ENCODE data around the gene TFAP2C. TPM values are rescaled to one million over a fixed set of nuclear protein-coding genes. Genes with fewer than 3 reads are reported as not detected.

The TFAP2C gene
- total RNA-seq, 4 donors from 2014 or later, result 0.16 to 4.1 (median 2.2) TPM

DNA sequence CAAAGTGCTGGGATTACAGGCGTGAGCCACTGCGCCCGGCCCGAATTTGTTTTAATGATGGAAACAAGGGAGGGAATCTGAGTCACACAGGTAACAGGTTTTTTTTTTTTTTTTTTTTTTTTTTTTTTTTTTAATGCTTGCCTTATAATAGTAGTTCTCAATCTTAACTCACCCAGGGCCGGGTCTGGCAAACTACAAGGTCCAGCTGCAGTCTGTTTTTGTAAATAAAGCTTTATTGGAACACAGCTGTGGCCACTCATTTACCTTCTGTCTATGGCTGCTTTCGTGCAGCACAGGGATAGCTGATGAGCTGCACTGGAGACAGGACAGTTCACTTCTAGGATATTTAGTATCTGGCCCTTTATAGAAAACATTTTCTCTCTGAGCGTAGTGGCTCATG is 58.0 kb downstream of the TFAP2C start:
- H3K27me3 ChIP-seq, result peaks cover 70% of the 10 kb centered on the region
- no peak overlapping the region for H3K4me3 ChIP-seq
- H3K27ac ChIP-seq, result no peak overlapping the region
- H3K9me3 ChIP-seq, result no peaks in the 10 kb centered on the region
- H3K36me3 ChIP-seq, result no peaks in the 10 kb centered on the region
- TF ChIP-seq POLR2AphosphoS5 (IDR thresholded peaks at IDR 0.05), result no peak
- no peak for TF ChIP-seq POLR2A (IDR thresholded peaks at IDR 0.05)
- TF ChIP-seq EP300 (IDR thresholded peaks at IDR 0.05), result no peak
- no peak for ATAC-seq
- 80 to 81% methylated on average over 1 to 4 of the region's 7 CpGs for WGBS, 2 donors (ENCODE audit: low coverage in 1 of 2)
- H3K4me1 ChIP-seq, result no peaks in the 10 kb centered on the region

DNA sequence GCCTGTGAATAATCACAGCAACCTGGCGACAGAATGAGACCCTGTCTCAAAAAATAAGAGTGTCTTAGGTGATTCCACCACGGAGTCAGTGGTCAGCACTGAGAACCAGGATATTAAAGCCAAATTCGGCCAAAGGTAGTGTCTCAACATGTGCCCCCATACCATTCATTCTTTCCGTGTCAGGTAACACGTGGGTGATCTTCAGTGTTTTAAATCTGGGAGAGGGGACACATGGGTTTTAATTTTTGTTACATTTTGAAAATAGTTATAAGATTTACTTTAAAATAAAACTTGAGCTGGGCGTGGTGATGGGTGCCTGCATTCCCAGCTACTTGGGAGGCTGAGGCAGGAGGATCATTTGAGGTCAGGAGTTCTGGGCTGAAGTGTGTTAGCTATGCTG is 59.0 kb downstream of the TFAP2C start:
- H3K27ac ChIP-seq, result no peak overlapping the region
- H3K4me1 ChIP-seq, result no peaks in the 10 kb centered on the region
- TF ChIP-seq, protein P1, sequence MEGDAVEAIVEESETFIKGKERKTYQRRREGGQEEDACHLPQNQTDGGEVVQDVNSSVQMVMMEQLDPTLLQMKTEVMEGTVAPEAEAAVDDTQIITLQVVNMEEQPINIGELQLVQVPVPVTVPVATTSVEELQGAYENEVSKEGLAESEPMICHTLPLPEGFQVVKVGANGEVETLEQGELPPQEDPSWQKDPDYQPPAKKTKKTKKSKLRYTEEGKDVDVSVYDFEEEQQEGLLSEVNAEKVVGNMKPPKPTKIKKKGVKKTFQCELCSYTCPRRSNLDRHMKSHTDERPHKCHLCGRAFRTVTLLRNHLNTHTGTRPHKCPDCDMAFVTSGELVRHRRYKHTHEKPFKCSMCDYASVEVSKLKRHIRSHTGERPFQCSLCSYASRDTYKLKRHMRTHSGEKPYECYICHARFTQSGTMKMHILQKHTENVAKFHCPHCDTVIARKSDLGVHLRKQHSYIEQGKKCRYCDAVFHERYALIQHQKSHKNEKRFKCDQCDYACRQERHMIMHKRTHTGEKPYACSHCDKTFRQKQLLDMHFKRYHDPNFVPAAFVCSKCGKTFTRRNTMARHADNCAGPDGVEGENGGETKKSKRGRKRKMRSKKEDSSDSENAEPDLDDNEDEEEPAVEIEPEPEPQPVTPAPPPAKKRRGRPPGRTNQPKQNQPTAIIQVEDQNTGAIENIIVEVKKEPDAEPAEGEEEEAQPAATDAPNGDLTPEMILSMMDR (IDR thresholded peaks at IDR 0.05), result no peak
- TF ChIP-seq POLR2A (IDR thresholded peaks at IDR 0.05) (no peak), EP300 (IDR thresholded peaks at IDR 0.05) (no peak), POLR2AphosphoS5 (IDR thresholded peaks at IDR 0.05) (no peak)
- H3K36me3 ChIP-seq, result no peaks in the 10 kb centered on the region
- no peaks in the 10 kb centered on the region for H3K9me3 ChIP-seq
- whole genome bisulfite sequencing, 2 donors (ENCODE audit: low coverage in 1 of 2), result 77 to 82% methylated on average over 5 to 6 of the region's 6 CpGs
- H3K4me3 ChIP-seq, result no peak overlapping the region
- ATAC-seq, result no peak
- H3K27me3 ChIP-seq, result peaks cover 68% of the 10 kb centered on the region

Small RNAs within 50 kb of the gene (small RNA-seq; reads per million reads assigned to genes)
- gene RN7SL170P, result 0 reads per million in 4 donors
- gene RNU6-1146P, result 0 reads per million in 4 donors

Other genes with a start within 250 kb of the TFAP2C start
- 1 to 10 TPM in 3 of 4 donors, under 1 TPM in 1; 0.54 to 2.5 (median 1.6) TPM for gene AURKA, start 237.1 kb upstream of the TFAP2C start, total RNA-seq
- 10 to 100 TPM; 15.3 to 33.1 (median 22.4) TPM for gene CSTF1, start 236.7 kb upstream of the TFAP2C start, total RNA-seq
- gene CASS4, start 217.0 kb upstream of the TFAP2C start, total RNA-seq, result 1 to 10 TPM; 1.2 to 9.0 (median 4.4) TPM
- gene RTF2, start 160.7 kb upstream of the TFAP2C start, total RNA-seq, result 10 to 100 TPM; 83.7 to 96.1 (median 90.3) TPM
- under 1 TPM in 1 of 4 donors, not detected in 3; 0.66 TPM for gene FAM209A, start 104.6 kb upstream of the TFAP2C start, total RNA-seq
- gene FAM209B, start 96.1 kb upstream of the TFAP2C start, total RNA-seq, result 1 to 10 TPM in 1 of 4 donors, not detected in 3; 4.3 TPM